HepG2 (cell line): ENCODE data around the gene MYO7B. TPM values are rescaled to one million over a fixed set of nuclear protein-coding genes. Genes with fewer than 3 reads are reported as not detected.

Experiments used
- ATAC-seq: fragments of 200-7000 bp; cut with Tn5 transposase; 3 replicates; pipeline ENCODE4 v1.9.1; 2020; ENCODE audit warnings: mild to moderate bottlenecking, moderate library complexity
- BruUV-seq: library from RNA; stranded (reverse); fragments of 400-500 nt; replicated peaks from 2 replicates; lab custom pipeline; 2021; lab: Mats Ljungman, UMichigan
- CTCF ChIA-PET: fragments of 300-600 bp; formaldehyde crosslinking; extraction: SDS; loops from one replicate; lab custom pipeline; 2021; ENCODE audit warnings: low total read pairs, inconsistent platforms, low intra/inter-chr PET ratio; lab: Yijun Ruan, JAX
- POLR2A ChIA-PET: fragments of 350-600 bp; sonication (Branson Sonifier 250); formaldehyde crosslinking; loops from one replicate; lab custom pipeline; 2020; ENCODE audit warnings: antibody characterized with exemption, inconsistent platforms; lab: Yijun Ruan, JAX
- DNase-seq: peaks from one replicate; pipeline ENCODE4 v3.0.0-alpha.2; 2015; ENCODE audit warnings: low spot score
- FAIRE-seq: peaks from 3 replicates; lab custom pipeline; 2011; peaks lifted over from hg19 to GRCh38; lab: Jason Lieb, UNC
- H2AFZ ChIP-seq: one replicate; pipeline ENCODE4 v1.6.1; 2011; ENCODE audit warnings: low read length, inconsistent platforms
- H3K27ac ChIP-seq: fragments of 300-600 bp; 3 replicates; pipeline ENCODE4 v1.8.0; 2011; ENCODE audit warnings: mixed run types, mild to moderate bottlenecking, mixed read lengths, low read length, inconsistent platforms; ENCODE audit not compliant: insufficient read depth; ENCODE audit errors: extremely low read length
- H3K27me3 ChIP-seq, 2 experiments: fragments of 200-600 bp in 1 of 2; 2 replicates in 1 of 2; 3 replicates in 1 of 2; pipeline versions ENCODE4 v1.6.0 to v1.8.0; 2011; ENCODE audit warnings: low read length in 2 of 2, mild to moderate bottlenecking in 2 of 2, moderate library complexity in 2 of 2, inconsistent platforms in 1 of 2; ENCODE audit not compliant: insufficient read depth in 2 of 2, control insufficient read depth in 1 of 2
- H3K36me3 ChIP-seq, 2 experiments: fragments of 200-600 bp in 1 of 2; replicated peaks in 1 of 2; 2 replicates in 1 of 2; 3 replicates in 1 of 2; pipeline versions ENCODE4 v1.5.1 to v1.8.0; 2011; ENCODE audit warnings: low read length in 2 of 2, inconsistent platforms in 1 of 2; ENCODE audit not compliant: insufficient read depth in 2 of 2, control insufficient read depth in 1 of 2
- H3K4me1 ChIP-seq: 2 replicates; pipeline ENCODE4 v1.5.1; 2012; ENCODE audit warnings: low read length, inconsistent platforms; ENCODE audit not compliant: insufficient read depth
- H3K4me2 ChIP-seq: 2 replicates; pipeline ENCODE4 v1.6.0; 2011; ENCODE audit warnings: low read depth, low read length, inconsistent platforms
- H3K4me3 ChIP-seq, 3 experiments: fragments of 200-600 bp in 1 of 3; sonication (generic), shearing (Covaris generic) in 1 of 3; replicated peaks in 1 of 3; 2 replicates each; pipeline ENCODE4 v1.5.1; 2011 to 2016; ENCODE audit warnings: low read length in 3 of 3, inconsistent platforms in 2 of 3, low read depth in 2 of 3, mild to moderate bottlenecking in 2 of 3, control low read depth in 1 of 3, mixed read lengths in 1 of 3; ENCODE audit not compliant: insufficient read depth in 1 of 3
- H3K79me2 ChIP-seq: one replicate; pipeline ENCODE4 v1.6.1; 2011; ENCODE audit warnings: low read length, inconsistent platforms; ENCODE audit not compliant: insufficient read depth
- H3K9ac ChIP-seq: 2 replicates; pipeline ENCODE4 v1.6.0; 2011; ENCODE audit warnings: mild to moderate bottlenecking, low read depth, low read length, inconsistent platforms; ENCODE audit not compliant: insufficient read depth
- H3K9me3 ChIP-seq: 2 replicates; pipeline ENCODE4 v1.5.1; 2012; ENCODE audit warnings: mild to moderate bottlenecking, low read length
- H4K20me1 ChIP-seq: 2 replicates; pipeline ENCODE4 v1.6.0; 2011; ENCODE audit warnings: inconsistent platforms, mild to moderate bottlenecking, low read length, moderate library complexity; ENCODE audit not compliant: insufficient read depth
- ATF1 ChIP-seq: IDR thresholded peaks from 2 replicates; pipeline ENCODE4 v1.6.1; 2016; ENCODE audit warnings: mild to moderate bottlenecking, control low read depth
- ATRX ChIP-seq: sonication (generic); formaldehyde crosslinking; IDR thresholded peaks from 2 replicates; pipeline ENCODE4 v1.4.0; 2020; ENCODE audit warnings: missing genetic modification reagents, borderline replicate concordance
- BCL6 ChIP-seq: IDR thresholded peaks from 2 replicates; pipeline ENCODE4 v1.6.1; 2016; ENCODE audit warnings: missing genetic modification reagents, missing compliant biosample characterization
- HOXA5 ChIP-seq: sonication (generic); formaldehyde crosslinking; IDR thresholded peaks from 2 replicates; pipeline ENCODE4 v1.4.0; 2020; ENCODE audit warnings: missing genetic modification reagents
- NR2F6 ChIP-seq, 2 experiments: IDR thresholded peaks; 2 replicates each; pipeline ENCODE4 v1.6.1; 2016; ENCODE audit warnings: antibody characterized with exemption in 1 of 2, mild to moderate bottlenecking in 1 of 2
- PATZ1 ChIP-seq: sonication (generic); formaldehyde crosslinking; IDR thresholded peaks from 2 replicates; pipeline ENCODE4 v1.4.0; 2020; ENCODE audit warnings: missing genetic modification reagents
- PITX1 ChIP-seq: sonication (generic); formaldehyde crosslinking; IDR thresholded peaks from 2 replicates; pipeline ENCODE4 v1.5.1; 2020; ENCODE audit warnings: mild to moderate bottlenecking, missing genetic modification reagents
- REXO4 ChIP-seq: sonication (generic); formaldehyde crosslinking; IDR thresholded peaks from 2 replicates; pipeline ENCODE4 v1.8.0; 2022; ENCODE audit warnings: missing genetic modification reagents, mild to moderate bottlenecking, borderline replicate concordance
- TEAD3 ChIP-seq: optimal IDR thresholded peaks from 2 replicates; pipeline ENCODE3; 2016; ENCODE audit warnings: borderline replicate concordance
- USF2 ChIP-seq, 2 experiments: sonication (generic) in 1 of 2; formaldehyde crosslinking in 1 of 2; IDR thresholded peaks; 2 replicates each; pipeline versions ENCODE4 v1.5.1 to v1.6.1; 2011 to 2020; ENCODE audit warnings: borderline replicate concordance in 1 of 2, low read depth in 1 of 2, low read length in 1 of 2, mild to moderate bottlenecking in 1 of 2, missing genetic modification reagents in 1 of 2, moderate library complexity in 1 of 2
- ZBTB37 ChIP-seq: sonication (generic); formaldehyde crosslinking; IDR thresholded peaks from 2 replicates; pipeline ENCODE4 v1.4.0; 2020; ENCODE audit warnings: mild to moderate bottlenecking, missing genetic modification reagents
- ZFY ChIP-seq: sonication (generic); formaldehyde crosslinking; IDR thresholded peaks from 2 replicates; pipeline ENCODE4 v1.4.0; 2020; ENCODE audit warnings: missing genetic modification reagents
- ZNF160 ChIP-seq: sonication (generic); formaldehyde crosslinking; IDR thresholded peaks from 2 replicates; pipeline ENCODE4 v1.8.0; 2022; ENCODE audit warnings: mild to moderate bottlenecking, inconsistent platforms, missing genetic modification reagents
- ZNF256 ChIP-seq: sonication (generic); formaldehyde crosslinking; conservative IDR thresholded peaks from 2 replicates; pipeline ENCODE4 v1.4.0; 2020; ENCODE audit warnings: missing genetic modification reagents
- ZNF263 ChIP-seq: sonication (generic); formaldehyde crosslinking; IDR thresholded peaks from 2 replicates; pipeline ENCODE4 v1.4.0; 2020; ENCODE audit warnings: missing genetic modification reagents
- ZNF709 ChIP-seq: sonication (generic); formaldehyde crosslinking; IDR thresholded peaks from 2 replicates; pipeline ENCODE4 v1.5.0; 2020; ENCODE audit warnings: mild to moderate bottlenecking, missing genetic modification reagents
- ZSCAN9 ChIP-seq: IDR thresholded peaks from 2 replicates; pipeline ENCODE4 v1.6.1; 2016; ENCODE audit warnings: borderline replicate concordance
- WGBS: methylation state at CpG from one replicate; pipeline ENCODE4 v1.1.6; 2017; ENCODE audit warnings: low lambda C conversion rate; 5-methylcytosine and 5-hydroxymethylcytosine counted together
- in situ Hi-C: cut with HindIII; loops from 2 replicates; pipeline ENCODE4 v1.10.0; 2017; ENCODE audit warnings: low pct_unique_long_range_greater_than_20kb; ENCODE audit not compliant: extremely low pct_ligation_motif_present
- intact Hi-C: fragments of 100-400 bp; cut with micrococcal nuclease; formaldehyde crosslinking; loops from one replicate; pipeline ENCODE4 v1.10.0; 2022; ENCODE audit not compliant: unreplicated experiment
- polyA plus RNA-seq, 8 experiments: library from polyadenylated mRNA; depleted of rRNA in 3 of 8; stranded (reverse) in 7 of 8; unstranded in 1 of 8; fragments of >200 nt; fragmentation: Illumina TruSeq in 4 of 8; extraction: Trizol in 4 of 8; gene quantifications; 2 replicates each; pipeline versions ENCODE4 v1.2.1 to v1.2.3, GENCODE V29; 2011 to 2016; ENCODE audit warnings: low read depth in 4 of 8, missing spikeins in 1 of 8, mixed read lengths in 1 of 8; ENCODE audit not compliant: insufficient read depth in 1 of 8
- total RNA-seq, 5 experiments: library from RNA; depleted of rRNA; stranded (reverse); fragments of >200 nt; fragmentation: Illumina TruSeq; extraction: Trizol; gene quantifications; 2 replicates each; pipeline ENCODE4 v1.2.3, GENCODE V29; 2016; ENCODE audit warnings: low read depth in 1 of 5

MYO7B gene
- total and polyA plus RNA-seq, 2 of the 13 experiments (the other 11 are each of a cell fraction or from before 2014, with no cell fraction given): not detected

- DNase-seq: peak; percentile 68
- Histone ChIP-seq H3K27ac (peak overlapping the region; percentile 91), H2AFZ (peak overlapping the region; percentile 99), H3K9ac (peak overlapping the region; percentile 95), H3K27me3 (peaks cover 0 to 2% of the 10 kb centered on the region in 2 experiments; a peak in 1 of 5 replicates), H3K79me2 (peaks cover 37% of the 10 kb centered on the region), H3K4me1 (peaks cover 42% of the 10 kb centered on the region), H4K20me1 (no peaks in the 10 kb centered on the region), H3K36me3 (peaks cover 0 to 20% of the 10 kb centered on the region in 2 experiments; a peak in 4 of 5 replicates), H3K4me3 (peak overlapping the region; percentile 91 to 93 (median 92)), H3K9me3 (peaks cover 5% of the 10 kb centered on the region), H3K4me2 (peak overlapping the region; percentile 96)
- BruUV-seq: no TSS peak
- under 1% methylated on average over 13 of the region's 13 CpGs for WGBS
- ChIA-PET POLR2A (interaction anchor here (0.6 to 2.3 kb wide), 28 partner anchors 8 to 564 kb away, joined by 3 to 41 read pairs (median 4); partner anchors contain the start of genes ERCC3, MYO7B, PROC and SFT2D3), CTCF (no interaction called here)
- intact Hi-C loops: loop anchor here (2.0 kb wide), 1 partner anchor 16 kb away; no protein-coding TSS in a partner anchor
- ATAC-seq: peak; percentile 32
- FAIRE-seq: peak; percentile 51
- in situ Hi-C loops: no loop called here
- TF ChIP-seq ATF1 (no peak), HOXA5 (CRISPR knock-in tag) (0 out of 2 replicates have a peak, but pooled peaks have one; percentile 13), ZNF160 (CRISPR knock-in tag) (0 out of 2 replicates have a peak, but pooled peaks have one; percentile 70), PATZ1 (peak; percentile 45; the same call in 1 of the 2 replicates), REXO4 (CRISPR knock-in tag) (no peak), ZNF709 (CRISPR knock-in tag) (peak; percentile 83; the same call in 1 of the 2 replicates), ZFY (CRISPR knock-in tag) (no peak), ZNF263 (CRISPR knock-in tag) (peak; percentile 85), BCL6 (CRISPR knock-in tag) (peak; percentile 93), TEAD3 (CRISPR knock-in tag) (peak; percentile 42), PITX1 (CRISPR knock-in tag) (no peak), ZSCAN9 (CRISPR knock-in tag) (0 out of 2 replicates have a peak, but pooled peaks have one; percentile 14), ZBTB37 (CRISPR knock-in tag) (0 out of 2 replicates have a peak, but pooled peaks have one; percentile 68), USF2 (IDR thresholded peaks at IDR 0.05; ENCODE audit: low read depth, low read length) (no peak; the same call in 1 of the 2 replicates), USF2 (CRISPR knock-in tag; IDR thresholded peaks at IDR 0.05; ENCODE audit: borderline replicate concordance) (peak; percentile 41; the same call in 1 of the 2 replicates), ZNF256 (CRISPR knock-in tag) (no peak), NR2F6 (IDR thresholded peaks at IDR 0.05) (peak; percentile 21; the same call in 1 of the 2 replicates), NR2F6 (CRISPR knock-in tag; IDR thresholded peaks at IDR 0.05) (no peak), ATRX (0 out of 2 replicates have a peak, but pooled peaks have one; percentile 53)
Observed at GRCh38 chr2:127527001-127527804, 8.3 kb upstream of the MYO7B start.
